ENCODE results near the gene MYRF. TPM values are rescaled to one million over a fixed set of nuclear protein-coding genes. Genes with fewer than 3 reads are reported as not detected.

MYRF gene
- total and polyA plus RNA-seq, 2 of the 13 experiments (the other 11 are each of a cell fraction or from before 2014, with no cell fraction given) = 10.2 to 25.9 TPM

DNA sequence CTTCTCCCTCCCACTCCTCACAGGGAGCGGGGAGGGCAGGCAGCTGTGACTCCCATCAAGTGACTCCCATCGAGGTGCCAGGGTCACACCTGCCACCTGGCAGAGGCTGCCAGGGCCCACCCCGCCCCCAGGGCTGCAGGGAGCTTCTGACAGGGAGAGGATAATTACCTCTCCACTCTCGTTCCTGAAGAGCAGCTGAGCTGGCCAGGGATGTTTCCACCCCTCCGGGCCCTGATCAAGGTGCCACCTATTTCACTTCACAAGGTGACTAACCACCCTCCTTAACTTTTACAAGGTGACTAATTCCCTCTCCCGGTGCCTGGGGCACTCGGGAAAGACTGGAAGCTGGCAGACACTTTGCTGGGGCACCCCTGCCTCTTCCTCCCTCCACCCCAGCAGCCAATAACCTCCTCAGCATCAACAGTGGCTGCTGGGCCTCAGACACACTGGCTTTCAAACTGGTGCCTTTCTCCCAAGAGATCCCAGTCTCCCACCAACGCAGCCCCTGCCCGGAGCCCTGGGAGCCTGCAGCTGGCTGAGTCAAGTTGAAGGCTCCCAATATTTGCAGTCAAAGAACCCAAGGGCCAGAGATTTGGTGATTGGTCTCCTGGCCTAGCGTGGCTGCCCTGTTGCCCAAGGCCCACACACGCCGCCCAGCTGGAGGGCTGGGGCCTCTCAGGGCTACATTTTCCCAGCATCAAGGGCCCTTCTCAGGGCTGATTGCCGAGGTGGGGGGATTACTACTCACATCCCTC, 22.0 kb upstream of the MYRF start:
- BruUV-seq (replicated peaks) = no TSS peak
- H3K79me2 ChIP-seq (ENCODE audit: insufficient read depth, low read length) = no peaks in the 10 kb centered on the region
- no peak overlapping the region for H2AFZ ChIP-seq (ENCODE audit: low read length)
- WGBS (ENCODE audit: low lambda C conversion rate) = 91% methylated on average over 6 of the region's 13 CpGs
- POLR2A ChIA-PET = no interaction called here
- DNase-seq (ENCODE audit: low spot score) (no peak), FAIRE-seq (no peak), ATAC-seq (no peak)
- H3K36me3 ChIP-seq (replicated peaks in 1 of 2; ENCODE audit: control insufficient read depth in 1 of 2, insufficient read depth in 2 of 2, low read length in 2 of 2) = peaks cover 12 to 30% of the 10 kb centered on the region in 2 experiments; a peak in 4 of 5 replicates
- no peak overlapping the region for H3K4me3 ChIP-seq (replicated peaks in 1 of 3; ENCODE audit: insufficient read depth in 1 of 3, low read depth in 2 of 3, low read length in 3 of 3)
- H3K9ac ChIP-seq (ENCODE audit: insufficient read depth, low read depth, low read length) = no peak overlapping the region
- in situ Hi-C loops (cut with HindIII; ENCODE audit: extremely low pct_ligation_motif_present, low pct_unique_long_range_greater_than_20kb) = loop anchor here (5.0 kb wide), 1 partner anchor 48 kb away; the partner anchor contains the start of gene DAGLA
- H3K27me3 ChIP-seq (ENCODE audit: control insufficient read depth in 1 of 2, insufficient read depth in 2 of 2, low read length in 2 of 2) = no peaks in the 10 kb centered on the region
- no peak for TF ChIP-seq HMG20A (CRISPR knock-in tag; IDR thresholded peaks at IDR 0.05; ENCODE audit: borderline replicate concordance)
- TF ChIP-seq, protein P1, sequence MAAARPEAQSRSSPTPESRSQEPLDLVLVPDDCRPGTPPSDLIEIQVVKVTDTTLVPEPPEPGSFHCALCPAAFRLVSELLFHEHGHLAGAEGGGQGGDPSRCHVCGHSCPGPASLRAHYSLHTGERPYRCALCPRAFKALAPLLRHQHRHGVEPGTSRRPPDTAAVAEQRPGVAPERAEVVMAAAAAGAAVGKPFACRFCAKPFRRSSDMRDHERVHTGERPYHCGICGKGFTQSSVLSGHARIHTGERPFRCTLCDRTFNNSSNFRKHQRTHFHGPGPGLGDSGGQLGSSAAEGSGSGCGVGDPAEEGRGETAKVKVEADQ (CRISPR knock-in tag; IDR thresholded peaks at IDR 0.05; ENCODE audit: borderline replicate concordance) = no peak
- no peak for TF ChIP-seq ZNF747 (CRISPR knock-in tag; IDR thresholded peaks at IDR 0.05; ENCODE audit: borderline replicate concordance)
- no peaks in the 10 kb centered on the region for H3K9me3 ChIP-seq (ENCODE audit: low read length)
- H3K4me1 ChIP-seq (ENCODE audit: insufficient read depth, low read length) = no peaks in the 10 kb centered on the region
- intact Hi-C loops (cut with micrococcal nuclease; ENCODE audit: unreplicated experiment) = no loop called here
- no peaks in the 10 kb centered on the region for H4K20me1 ChIP-seq (ENCODE audit: insufficient read depth, low read length)
- CTCF ChIA-PET (ENCODE audit: low intra/inter-chr PET ratio, low total read pairs) = no interaction called here
- H3K27ac ChIP-seq (ENCODE audit: extremely low read length, insufficient read depth, low read length) = no peak overlapping the region
- H3K4me2 ChIP-seq (ENCODE audit: low read depth, low read length) = no peak overlapping the region

DNA sequence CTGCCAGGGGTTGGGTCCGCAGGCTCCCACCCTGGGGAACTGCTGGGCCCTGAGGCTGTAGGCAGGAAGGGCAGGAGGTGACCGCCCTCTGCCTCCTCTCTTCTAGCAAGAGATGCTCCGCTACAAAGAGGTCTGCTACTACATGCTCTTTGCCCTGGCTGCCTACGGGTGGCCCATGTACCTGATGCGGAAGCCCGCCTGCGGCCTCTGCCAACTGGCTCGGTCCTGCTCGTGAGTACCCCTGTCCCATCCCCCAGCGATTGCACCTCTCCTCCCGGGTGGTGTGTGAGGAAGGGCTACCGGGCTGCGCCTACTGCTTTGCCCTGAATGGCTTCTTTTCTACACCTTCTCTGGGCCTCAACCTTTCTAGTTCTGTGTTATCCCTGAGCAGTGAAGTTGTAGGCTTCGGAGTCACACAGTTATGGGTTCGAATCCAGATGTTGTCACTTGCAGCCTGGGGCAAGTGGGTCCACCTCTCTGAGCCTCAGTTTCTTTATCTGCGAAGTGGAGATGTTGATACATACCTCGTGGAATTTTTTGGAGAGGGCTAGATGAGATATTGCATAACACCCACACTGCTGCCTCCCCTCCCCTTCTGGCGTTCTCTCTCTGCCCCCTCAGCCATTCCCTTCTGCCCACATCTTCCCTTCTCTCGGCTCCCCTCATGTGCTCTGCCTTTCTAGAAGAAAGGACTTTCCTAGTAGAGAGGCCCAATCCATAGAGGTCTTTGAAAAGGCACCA, 21.1 kb upstream of the MYRF start:
- H3K4me1 ChIP-seq (ENCODE audit: insufficient read depth, low read length) = no peaks in the 10 kb centered on the region
- no peaks in the 10 kb centered on the region for H3K27me3 ChIP-seq (ENCODE audit: control insufficient read depth in 1 of 2, insufficient read depth in 2 of 2, low read length in 2 of 2)
- H2AFZ ChIP-seq (ENCODE audit: low read length) = no peak overlapping the region
- BruUV-seq (replicated peaks) = no TSS peak
- DNase-seq (ENCODE audit: low spot score) = no peak
- 90% methylated on average over 16 of the region's 19 CpGs for WGBS (ENCODE audit: low lambda C conversion rate)
- no peak overlapping the region for H3K9ac ChIP-seq (ENCODE audit: insufficient read depth, low read depth, low read length)
- H3K4me2 ChIP-seq (ENCODE audit: low read depth, low read length) = no peak overlapping the region
- H3K4me3 ChIP-seq (replicated peaks in 1 of 3; ENCODE audit: insufficient read depth in 1 of 3, low read depth in 2 of 3, low read length in 3 of 3) = no peak overlapping the region
- ChIA-PET CTCF (ENCODE audit: low intra/inter-chr PET ratio, low total read pairs) (no interaction called here), POLR2A (interaction anchor here (2.4 kb wide), 1 partner anchor 49 kb away, joined by 16 read pairs; no protein-coding TSS in a partner anchor)
- no peaks in the 10 kb centered on the region for H3K79me2 ChIP-seq (ENCODE audit: insufficient read depth, low read length)
- in situ Hi-C loops (cut with HindIII; ENCODE audit: extremely low pct_ligation_motif_present, low pct_unique_long_range_greater_than_20kb) = loop anchor here (5.0 kb wide), 1 partner anchor 49 kb away; the partner anchor contains the start of gene DAGLA
- H3K27ac ChIP-seq (ENCODE audit: extremely low read length, insufficient read depth, low read length) = no peak overlapping the region
- H4K20me1 ChIP-seq (ENCODE audit: insufficient read depth, low read length) = no peaks in the 10 kb centered on the region
- ATAC-seq = no peak
- intact Hi-C loops (cut with micrococcal nuclease; ENCODE audit: unreplicated experiment) = no loop called here
- no peaks in the 10 kb centered on the region for H3K9me3 ChIP-seq (ENCODE audit: low read length)
- H3K36me3 ChIP-seq (replicated peaks in 1 of 2; ENCODE audit: control insufficient read depth in 1 of 2, insufficient read depth in 2 of 2, low read length in 2 of 2) = peaks cover 20 to 31% of the 10 kb centered on the region in 2 experiments; a peak in 4 of 5 replicates
- FAIRE-seq = no peak
- TF ChIP-seq RBM39 (IDR thresholded peaks at IDR 0.05; ENCODE audit: low read depth, low read length, poor library complexity, severe bottlenecking) (no peak), ETV5 (CRISPR knock-in tag; IDR thresholded peaks at IDR 0.05; ENCODE audit: borderline replicate concordance) (no peak), ZBTB42 (CRISPR knock-in tag; IDR thresholded peaks at IDR 0.05) (no peak), ERF (CRISPR knock-in tag; IDR thresholded peaks at IDR 0.05) (no peak), RBM22 (optimal IDR thresholded peaks at IDR 0.05; ENCODE audit: low read length) (no peak), KLF15 (CRISPR knock-in tag; IDR thresholded peaks at IDR 0.05; ENCODE audit: borderline replicate concordance) (no peak)
- TF ChIP-seq, protein P2, sequence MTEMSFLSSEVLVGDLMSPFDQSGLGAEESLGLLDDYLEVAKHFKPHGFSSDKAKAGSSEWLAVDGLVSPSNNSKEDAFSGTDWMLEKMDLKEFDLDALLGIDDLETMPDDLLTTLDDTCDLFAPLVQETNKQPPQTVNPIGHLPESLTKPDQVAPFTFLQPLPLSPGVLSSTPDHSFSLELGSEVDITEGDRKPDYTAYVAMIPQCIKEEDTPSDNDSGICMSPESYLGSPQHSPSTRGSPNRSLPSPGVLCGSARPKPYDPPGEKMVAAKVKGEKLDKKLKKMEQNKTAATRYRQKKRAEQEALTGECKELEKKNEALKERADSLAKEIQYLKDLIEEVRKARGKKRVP (CRISPR knock-in tag; IDR thresholded peaks at IDR 0.05) = no peak
- TF ChIP-seq, protein P3, sequence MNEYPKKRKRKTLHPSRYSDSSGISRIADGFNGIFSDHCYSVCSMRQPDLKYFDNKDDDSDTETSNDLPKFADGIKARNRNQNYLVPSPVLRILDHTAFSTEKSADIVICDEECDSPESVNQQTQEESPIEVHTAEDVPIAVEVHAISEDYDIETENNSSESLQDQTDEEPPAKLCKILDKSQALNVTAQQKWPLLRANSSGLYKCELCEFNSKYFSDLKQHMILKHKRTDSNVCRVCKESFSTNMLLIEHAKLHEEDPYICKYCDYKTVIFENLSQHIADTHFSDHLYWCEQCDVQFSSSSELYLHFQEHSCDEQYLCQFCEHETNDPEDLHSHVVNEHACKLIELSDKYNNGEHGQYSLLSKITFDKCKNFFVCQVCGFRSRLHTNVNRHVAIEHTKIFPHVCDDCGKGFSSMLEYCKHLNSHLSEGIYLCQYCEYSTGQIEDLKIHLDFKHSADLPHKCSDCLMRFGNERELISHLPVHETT (CRISPR knock-in tag; conservative IDR thresholded peaks at IDR 0.05) = no peak
- TF ChIP-seq, protein P4, sequence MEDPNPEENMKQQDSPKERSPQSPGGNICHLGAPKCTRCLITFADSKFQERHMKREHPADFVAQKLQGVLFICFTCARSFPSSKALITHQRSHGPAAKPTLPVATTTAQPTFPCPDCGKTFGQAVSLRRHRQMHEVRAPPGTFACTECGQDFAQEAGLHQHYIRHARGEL (CRISPR knock-in tag; IDR thresholded peaks at IDR 0.05) = no peak

Data from HepG2 (cell line).